Measurements from ENCODE around the gene CCNL2. TPM values are rescaled to one million over a fixed set of nuclear protein-coding genes. Genes with fewer than 3 reads are reported as not detected.

CCNL2 gene
- total RNA-seq, 6 experiments from 2014 or later, result 80.8 to 127 (median 101) TPM

GRCh38 chr1:1340185-1340584 is 59.0 kb downstream of the CCNL2 start:
- Histone ChIP-seq H3K9me3 (no peaks in the 10 kb centered on the region), H3K4me3 (no peak overlapping the region), H3K27me3 (no peaks in the 10 kb centered on the region), H3K36me3 (peaks cover 0 to 18% (median 2%) of the 10 kb centered on the region in 4 donors), H3K27ac (no peak overlapping the region), H3K4me1 (peaks cover 0 to 21% (median 12%) of the 10 kb centered on the region in 4 donors)
- ATAC-seq, result no peak
- WGBS (ENCODE audit: insufficient coverage, low coverage, low lambda C conversion rate, missing lambda C conversion rate), result 90% methylated on average over 10 of the region's 23 CpGs
- intact Hi-C loops (cut with DNase I), result no loop called here
- TF ChIP-seq POLR2A (IDR thresholded peaks at IDR 0.05), result no peak
- TF ChIP-seq CTCF (IDR thresholded peaks at IDR 0.05), result no peak
- DNase-seq, result no peak

DNA sequence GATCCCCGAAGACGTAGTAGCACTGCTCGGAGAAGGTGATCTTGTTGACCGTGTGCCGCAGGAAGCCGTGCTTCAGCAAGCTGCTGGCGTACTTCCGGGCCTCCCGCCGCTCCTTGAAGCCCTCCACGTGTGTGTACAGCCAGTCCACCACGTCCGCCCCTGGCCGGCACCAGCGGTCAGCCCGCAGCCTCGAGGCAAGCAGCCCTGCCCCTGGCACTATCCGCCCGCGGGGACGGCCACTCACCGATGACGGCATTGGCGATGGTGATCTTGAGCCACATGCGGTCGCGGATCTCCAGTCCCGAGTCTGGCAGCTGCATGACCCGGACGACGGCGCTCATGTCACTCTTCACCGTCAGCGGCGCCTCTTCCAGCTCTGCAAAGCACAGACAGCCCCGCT is 60.9 kb downstream of the CCNL2 start:
- intact Hi-C loops (cut with DNase I), result no loop called here
- H3K4me1 ChIP-seq, result peaks cover 0 to 2% (median 0%) of the 10 kb centered on the region in 4 donors
- H3K9me3 ChIP-seq, result no peaks in the 10 kb centered on the region
- no peaks in the 10 kb centered on the region for H3K27me3 ChIP-seq
- H3K36me3 ChIP-seq, result peaks cover 0 to 18% (median 2%) of the 10 kb centered on the region in 4 donors
- H3K4me3 ChIP-seq, result no peak overlapping the region
- TF ChIP-seq CTCF (IDR thresholded peaks at IDR 0.05) (no peak), POLR2A (IDR thresholded peaks at IDR 0.05) (no peak)
- whole genome bisulfite sequencing (ENCODE audit: insufficient coverage, low coverage, low lambda C conversion rate, missing lambda C conversion rate), result no CpG with 5 or more reads among the region's 36 CpGs
- no peak overlapping the region for H3K27ac ChIP-seq
- ATAC-seq, result no peak
- no peak for DNase-seq

GRCh38 chr1:1337793-1338147 is 61.4 kb downstream of the CCNL2 start:
- peak in 3 of 4 donors; percentile 8 to 42 (median 18) for ATAC-seq
- Histone ChIP-seq H3K9me3 (no peaks in the 10 kb centered on the region), H3K4me3 (no peak overlapping the region), H3K36me3 (peaks cover 0 to 18% (median 2%) of the 10 kb centered on the region in 4 donors), H3K27me3 (no peaks in the 10 kb centered on the region), H3K27ac (no peak overlapping the region), H3K4me1 (no peaks in the 10 kb centered on the region)
- 55% methylated on average over 2 of the region's 18 CpGs for WGBS (ENCODE audit: insufficient coverage, low coverage, low lambda C conversion rate, missing lambda C conversion rate)
- TF ChIP-seq POLR2A (IDR thresholded peaks at IDR 0.05) (no peak), CTCF (IDR thresholded peaks at IDR 0.05) (no peak)
- intact Hi-C loops (cut with DNase I), result no loop called here
- DNase-seq, result no peak

GRCh38 chr1:1336931-1337792 is 62.0 kb downstream of the CCNL2 start:
- no peaks in the 10 kb centered on the region for H3K9me3 ChIP-seq
- DNase-seq (no peak), ATAC-seq (no peak)
- TF ChIP-seq CTCF (IDR thresholded peaks at IDR 0.05), result no peak
- no peak for TF ChIP-seq POLR2A (IDR thresholded peaks at IDR 0.05)
- H3K27me3 ChIP-seq, result no peaks in the 10 kb centered on the region
- peaks cover 0 to 18% (median 2%) of the 10 kb centered on the region in 4 donors for H3K36me3 ChIP-seq
- H3K27ac ChIP-seq, result no peak overlapping the region
- peaks cover 0 to 5% (median 0%) of the 10 kb centered on the region in 4 donors for H3K4me1 ChIP-seq
- WGBS (ENCODE audit: insufficient coverage, low coverage, low lambda C conversion rate, missing lambda C conversion rate), result 72% methylated on average over 5 of the region's 32 CpGs
- no peak overlapping the region for H3K4me3 ChIP-seq
- intact Hi-C loops (cut with DNase I), result no loop called here

Measured in right lobe of liver (tissue), 6 donors.